Stimulated activated naive B cell treated with anti-CD40 and anti-IgM and Interleukin-4, amounts not matched to agents 10 μg/mL and 1 μg/mL and 100 μg/mL, for 72 hours (primary cell): ENCODE results near the gene MAML2.

Experiments used
- ATAC-seq, 2 donors: fragments of 150-1000 bp; cut with Tn5 transposase; replicated peaks; 2 replicates each; pipeline ENCODE4 v1.10.0; 2021; ENCODE audit warnings: moderate library complexity in 1 of 2
- DNase-seq: peaks from one replicate; pipeline ENCODE4 v3.0.0; 2021
- H3K27ac Mint-ChIP-seq: one replicate; pipeline ENCODE4 v1.8.0; 2022; ENCODE audit warnings: mild to moderate bottlenecking, mixed read lengths
- H3K27me3 Mint-ChIP-seq, 2 donors: one replicate each; pipeline ENCODE4 v1.8.0; 2022; ENCODE audit warnings: mixed read lengths in 2 of 2
- H3K36me3 Mint-ChIP-seq, 2 donors: one replicate each; pipeline ENCODE4 v1.8.0; 2022; ENCODE audit warnings: mixed read lengths in 2 of 2, mild to moderate bottlenecking in 1 of 2
- H3K4me1 Mint-ChIP-seq, 2 donors: one replicate each; pipeline ENCODE4 v1.8.0; 2022; ENCODE audit warnings: mixed read lengths in 2 of 2, mild to moderate bottlenecking in 1 of 2
- H3K4me3 Mint-ChIP-seq, 2 donors: one replicate each; pipeline ENCODE4 v1.8.0; 2022; ENCODE audit warnings: mild to moderate bottlenecking in 2 of 2, mixed read lengths in 2 of 2, moderate library complexity in 1 of 2
- H3K9me3 Mint-ChIP-seq, 2 donors: one replicate each; pipeline ENCODE4 v1.8.0; 2022; ENCODE audit warnings: mixed read lengths in 2 of 2, mild to moderate bottlenecking in 1 of 2

MAML2 gene

DNA sequence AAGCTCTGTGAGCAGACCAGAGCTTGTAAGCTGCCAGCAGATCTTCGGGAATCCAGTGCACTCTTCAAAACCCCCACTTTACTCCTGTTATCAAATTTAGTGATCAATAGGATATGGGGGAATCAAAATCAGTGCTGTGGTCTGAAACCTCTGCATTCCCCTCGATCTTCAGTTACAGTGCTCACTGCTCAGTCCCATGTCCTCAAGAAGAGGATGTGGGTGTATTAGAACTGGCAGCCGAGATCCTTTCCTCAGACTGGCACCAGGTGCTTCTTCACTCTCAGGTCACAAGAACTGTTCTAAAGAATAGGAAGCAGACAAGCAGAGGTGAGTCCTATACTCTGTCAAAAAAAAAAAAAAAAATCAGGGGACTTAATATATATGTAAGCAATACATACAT, 15.3 kb upstream of the MAML2 start:
- Mint-ChIP-seq H3K27ac (no peak overlapping the region), H3K4me1 (peaks cover 0 to 8% of the 10 kb centered on the region in 2 donors), H3K4me3 (no peak overlapping the region), H3K36me3 (peaks cover 28 to 50% of the 10 kb centered on the region in 2 donors), H3K9me3 (no peaks in the 10 kb centered on the region), H3K27me3 (no peaks in the 10 kb centered on the region)
- no peak for ATAC-seq
- DNase-seq: no peak

DNA sequence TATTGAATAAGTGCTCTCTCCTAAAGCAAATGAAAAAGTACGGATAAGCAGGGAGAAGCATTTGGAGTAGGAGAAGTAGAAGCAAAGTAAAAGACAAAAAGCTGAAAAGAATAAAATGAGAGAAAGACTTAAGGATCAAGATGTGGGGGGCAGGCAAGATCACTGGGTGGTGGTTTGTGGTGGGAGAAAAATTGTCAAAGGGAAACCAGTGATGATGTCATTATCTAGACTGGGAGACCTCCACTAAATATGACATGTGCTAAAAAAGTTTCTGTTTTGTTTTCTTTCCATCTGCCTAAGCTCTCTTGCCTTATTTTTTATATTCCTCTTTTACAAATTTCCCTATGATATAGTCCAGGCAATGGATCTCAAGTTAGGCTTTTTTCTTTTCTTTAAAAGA, 14.8 kb upstream of the MAML2 start:
- Mint-ChIP-seq H3K4me3 (no peak overlapping the region), H3K4me1 (peaks cover 0 to 8% of the 10 kb centered on the region in 2 donors), H3K36me3 (peaks cover 28 to 48% of the 10 kb centered on the region in 2 donors), H3K27ac (no peak overlapping the region), H3K9me3 (no peaks in the 10 kb centered on the region), H3K27me3 (no peaks in the 10 kb centered on the region)
- no peak for DNase-seq
- no peak for ATAC-seq

DNA sequence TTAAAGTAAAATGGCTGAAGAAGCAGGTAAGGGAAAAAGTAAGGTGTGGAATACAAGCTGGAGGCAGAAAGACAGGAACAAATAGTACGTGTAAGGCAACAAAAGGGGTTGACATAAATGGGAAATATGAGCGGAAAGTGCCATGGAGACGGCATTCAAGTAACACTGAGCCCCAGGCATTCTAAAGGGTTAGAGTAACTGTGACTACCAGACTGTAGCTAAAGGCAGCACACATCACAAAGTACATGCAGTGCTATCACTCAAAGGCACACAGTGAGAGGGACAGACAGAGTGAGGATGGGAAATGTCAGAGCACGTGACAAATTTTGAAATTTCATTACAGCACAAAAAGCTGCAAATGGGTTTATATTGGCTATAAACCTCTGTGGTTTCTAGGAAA, 13.9 kb upstream of the MAML2 start:
- Mint-ChIP-seq H3K9me3 (no peaks in the 10 kb centered on the region), H3K36me3 (peaks cover 28 to 49% of the 10 kb centered on the region in 2 donors)
- no peak for DNase-seq

DNA sequence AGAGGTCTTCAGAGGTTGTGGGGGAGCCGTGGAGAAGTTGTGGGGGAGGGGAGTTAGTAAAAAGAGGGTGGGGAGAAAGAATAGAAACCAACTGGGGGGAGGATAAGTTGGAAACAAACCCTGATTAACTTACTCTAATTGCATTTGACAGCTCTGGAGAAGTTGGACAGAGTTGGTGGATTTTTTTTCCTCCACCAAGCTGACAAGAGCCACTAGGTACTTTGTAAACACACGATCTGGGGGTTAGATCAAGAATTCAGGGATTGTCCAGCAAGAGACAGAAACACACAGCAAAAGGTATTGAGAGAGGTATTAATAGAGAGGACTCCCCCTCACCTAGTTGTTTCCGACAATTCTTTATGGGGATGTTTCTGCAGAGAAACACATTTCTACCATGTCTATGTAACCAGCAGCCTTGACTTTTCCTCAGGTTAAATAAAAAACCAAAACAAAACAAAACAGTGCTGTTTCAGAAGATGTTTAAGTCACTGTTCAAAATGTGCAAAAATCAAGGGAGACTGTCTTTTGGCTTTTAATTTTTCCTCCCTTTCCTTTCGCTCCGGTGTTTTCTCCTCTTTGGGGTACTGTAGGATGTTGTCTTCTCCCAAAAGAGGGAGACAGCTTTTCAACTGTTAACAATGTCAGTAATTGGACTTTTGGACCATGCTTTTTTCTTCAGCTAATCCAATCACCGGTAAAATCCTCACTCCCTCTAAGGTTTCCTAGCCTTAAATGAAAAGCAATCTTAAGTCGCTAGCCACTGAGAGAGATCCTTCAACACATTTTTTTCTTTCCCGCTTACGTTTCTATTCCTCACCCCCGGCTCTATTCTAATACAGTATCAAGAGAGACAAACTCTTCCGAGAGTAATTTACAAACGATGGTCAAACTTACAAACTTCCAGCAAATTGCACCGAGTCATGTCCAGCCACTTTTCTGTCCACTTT, 708 bp downstream of the MAML2 start:
- Mint-ChIP-seq H3K4me3 (peak overlapping the region; percentile 98 to 99), H3K27ac (peak overlapping the region; percentile 96), H3K36me3 (peaks cover 1 to 3% of the 10 kb centered on the region in 2 donors), H3K4me1 (peaks cover 44 to 54% of the 10 kb centered on the region in 2 donors), H3K9me3 (no peaks in the 10 kb centered on the region), H3K27me3 (no peaks in the 10 kb centered on the region)
- DNase-seq (no peak), ATAC-seq (no peak)

More for the DNA sequence above, 13.9 kb upstream of the MAML2 start:
- Mint-ChIP-seq H3K4me1 (peaks cover 0 to 8% of the 10 kb centered on the region in 2 donors), H3K27me3 (no peaks in the 10 kb centered on the region), H3K4me3 (no peak overlapping the region), H3K27ac (no peak overlapping the region)
- ATAC-seq: no peak

DNA sequence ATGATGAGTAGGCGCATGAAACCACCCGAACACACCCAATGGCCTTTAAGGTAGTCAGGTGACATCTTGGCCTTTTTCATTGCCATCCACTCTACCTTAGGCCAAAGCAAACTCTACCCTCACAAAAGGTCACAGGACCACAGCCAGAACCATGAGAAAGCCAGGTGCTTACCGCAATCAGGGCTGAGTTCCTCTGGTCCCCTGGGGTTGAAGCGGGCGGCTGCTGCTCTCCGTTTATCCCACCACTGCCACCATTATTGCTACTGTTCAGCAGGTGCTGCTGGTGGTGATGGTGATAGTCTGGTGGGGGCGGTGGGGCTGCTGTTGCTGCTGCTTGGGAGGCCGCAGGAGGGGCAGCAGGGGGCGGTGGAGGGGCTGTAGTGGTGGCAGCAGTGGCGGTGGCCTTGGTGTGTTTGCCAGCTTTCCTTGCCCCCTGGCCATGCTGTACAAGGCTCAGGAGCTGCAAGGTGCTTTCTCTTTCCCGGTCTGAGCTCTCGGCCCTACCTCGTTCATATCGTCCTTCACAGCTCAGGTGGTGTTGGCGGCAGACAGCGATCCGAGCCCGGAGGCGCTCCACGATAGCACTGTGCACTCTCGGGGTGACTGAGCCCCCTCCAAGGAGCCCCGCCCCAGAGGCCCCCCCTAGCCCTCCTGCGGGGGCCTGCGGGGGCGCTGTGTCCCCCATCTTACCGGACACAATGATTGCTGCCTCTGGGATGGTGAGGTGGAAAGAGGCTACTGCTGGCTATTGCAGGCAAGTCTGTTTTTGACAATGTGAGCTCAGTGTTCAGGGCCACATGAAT, 1.6 kb downstream of the MAML2 start:
- Mint-ChIP-seq H3K27me3 (no peaks in the 10 kb centered on the region), H3K9me3 (no peaks in the 10 kb centered on the region), H3K27ac (peak overlapping the region; percentile 96), H3K4me3 (peak overlapping the region; percentile 98 to 99), H3K36me3 (peaks cover 1 to 3% of the 10 kb centered on the region in 2 donors), H3K4me1 (peaks cover 46 to 58% of the 10 kb centered on the region in 2 donors)
- DNase-seq (peak; percentile 64), ATAC-seq (peak; percentile 36 to 63)

DNA sequence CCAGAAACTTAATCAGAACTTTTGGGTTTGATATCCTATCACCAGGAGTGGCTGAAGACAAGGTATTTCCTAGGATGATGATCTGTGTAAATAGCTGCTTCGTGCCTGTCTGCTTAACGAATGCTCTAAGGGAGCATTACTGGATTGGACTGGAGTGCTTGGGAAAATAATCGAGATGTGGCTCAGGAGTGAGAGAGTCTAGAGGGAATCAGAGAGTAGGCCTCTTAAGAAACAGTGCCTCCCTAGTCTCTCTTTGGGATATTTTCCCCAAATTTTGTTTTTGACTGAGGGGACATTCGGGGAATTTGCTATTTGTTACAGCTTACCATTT, 2.5 kb downstream of the MAML2 start:
- H3K27ac Mint-ChIP-seq: peak overlapping the region; percentile 96
- H3K9me3 Mint-ChIP-seq: no peaks in the 10 kb centered on the region
- H3K36me3 Mint-ChIP-seq: peaks cover 1 to 6% of the 10 kb centered on the region in 2 donors
- peak overlapping the region; percentile 98 to 99 for H3K4me3 Mint-ChIP-seq
- H3K27me3 Mint-ChIP-seq: no peaks in the 10 kb centered on the region
- ATAC-seq (no peak), DNase-seq (no peak)
- peaks cover 51 to 67% of the 10 kb centered on the region in 2 donors for H3K4me1 Mint-ChIP-seq

DNA sequence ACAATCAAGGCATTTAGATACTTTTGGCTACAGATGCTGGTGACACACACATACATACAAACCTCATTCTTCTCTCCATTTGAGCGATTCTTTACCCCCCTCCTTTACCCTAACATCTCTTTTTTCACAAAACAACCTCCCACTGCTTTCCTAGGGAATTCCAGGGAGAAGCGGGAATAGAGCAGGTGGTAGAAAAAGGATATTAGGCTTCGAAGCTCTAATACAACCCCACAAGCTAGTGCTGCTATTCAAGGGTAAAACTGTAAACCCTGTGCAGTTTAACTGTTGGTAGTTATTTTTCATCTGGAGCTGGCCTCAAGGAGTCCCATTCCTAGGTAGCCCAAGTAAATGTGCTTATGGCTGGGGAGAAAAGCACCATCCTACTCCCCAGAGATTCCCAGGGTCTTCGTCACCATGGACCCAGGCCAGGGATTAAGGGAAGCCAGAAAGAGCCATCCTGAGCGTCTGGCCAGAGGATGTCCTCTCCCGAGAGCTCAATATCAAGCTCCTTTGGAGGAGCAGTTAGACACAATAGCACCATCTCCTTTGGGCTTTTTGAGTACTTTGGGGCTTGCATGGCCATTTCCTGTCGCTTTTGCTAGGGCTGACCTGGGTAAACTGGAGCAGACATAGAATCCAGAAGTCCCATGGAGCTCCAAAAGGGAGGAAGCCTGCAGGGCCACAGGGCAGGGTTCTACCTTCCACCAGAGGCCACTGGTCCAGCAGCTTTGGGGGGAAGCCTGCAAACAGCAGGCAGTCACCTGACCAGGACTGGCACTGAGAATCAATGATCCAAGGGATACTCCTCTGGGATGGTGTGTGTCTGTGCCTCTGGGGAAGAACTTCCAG, 3.1 kb downstream of the MAML2 start:
- no peaks in the 10 kb centered on the region for H3K9me3 Mint-ChIP-seq
- ATAC-seq (no peak), DNase-seq (no peak)
- H3K4me3 Mint-ChIP-seq: peak overlapping the region; percentile 98 to 99
- H3K27me3 Mint-ChIP-seq: no peaks in the 10 kb centered on the region
- peaks cover 1 to 8% of the 10 kb centered on the region in 2 donors for H3K36me3 Mint-ChIP-seq
- peaks cover 53 to 73% of the 10 kb centered on the region in 2 donors for H3K4me1 Mint-ChIP-seq
- H3K27ac Mint-ChIP-seq: peak overlapping the region; percentile 96

DNA sequence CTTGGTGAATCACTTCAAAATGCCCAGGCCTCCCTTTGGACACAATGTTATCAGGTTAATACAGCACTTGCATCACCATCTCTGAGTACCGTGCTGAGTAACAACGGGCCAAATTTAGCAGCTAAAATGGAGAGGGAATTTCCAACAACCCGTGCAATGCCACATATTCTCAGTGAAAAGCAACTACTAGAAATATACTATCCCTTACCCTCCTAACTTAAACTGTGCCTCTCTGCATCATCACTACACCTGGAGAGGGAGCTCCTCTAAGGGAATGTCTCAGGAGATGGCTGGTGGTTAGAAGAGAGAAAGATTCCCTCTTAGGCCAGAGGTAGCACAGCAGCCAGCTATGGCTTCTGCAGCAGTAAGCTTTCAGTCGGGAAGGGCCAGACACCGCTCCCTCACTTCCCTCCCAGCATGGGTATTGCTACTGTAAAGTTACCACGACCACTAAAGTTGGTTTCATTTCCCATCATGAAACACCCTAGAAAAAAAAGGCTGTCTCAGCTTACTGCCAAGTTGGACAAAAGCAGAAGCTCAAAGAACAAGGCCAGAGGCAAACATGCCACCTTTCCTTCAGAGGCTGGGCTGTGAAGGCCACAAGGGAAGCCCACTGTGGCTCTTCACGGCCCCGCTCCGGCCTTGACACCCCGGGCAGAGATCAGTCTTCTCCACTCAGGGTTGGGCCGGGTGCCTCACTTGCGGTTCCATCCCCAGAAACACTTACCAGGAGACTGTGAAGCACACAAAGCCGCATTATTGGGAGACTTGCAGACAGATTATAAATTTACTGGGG, 3.9 kb downstream of the MAML2 start:
- Mint-ChIP-seq H3K4me3 (peak overlapping the region; percentile 84 to 98), H3K9me3 (no peaks in the 10 kb centered on the region)
- peak; percentile 44 to 54 for ATAC-seq

DNA sequence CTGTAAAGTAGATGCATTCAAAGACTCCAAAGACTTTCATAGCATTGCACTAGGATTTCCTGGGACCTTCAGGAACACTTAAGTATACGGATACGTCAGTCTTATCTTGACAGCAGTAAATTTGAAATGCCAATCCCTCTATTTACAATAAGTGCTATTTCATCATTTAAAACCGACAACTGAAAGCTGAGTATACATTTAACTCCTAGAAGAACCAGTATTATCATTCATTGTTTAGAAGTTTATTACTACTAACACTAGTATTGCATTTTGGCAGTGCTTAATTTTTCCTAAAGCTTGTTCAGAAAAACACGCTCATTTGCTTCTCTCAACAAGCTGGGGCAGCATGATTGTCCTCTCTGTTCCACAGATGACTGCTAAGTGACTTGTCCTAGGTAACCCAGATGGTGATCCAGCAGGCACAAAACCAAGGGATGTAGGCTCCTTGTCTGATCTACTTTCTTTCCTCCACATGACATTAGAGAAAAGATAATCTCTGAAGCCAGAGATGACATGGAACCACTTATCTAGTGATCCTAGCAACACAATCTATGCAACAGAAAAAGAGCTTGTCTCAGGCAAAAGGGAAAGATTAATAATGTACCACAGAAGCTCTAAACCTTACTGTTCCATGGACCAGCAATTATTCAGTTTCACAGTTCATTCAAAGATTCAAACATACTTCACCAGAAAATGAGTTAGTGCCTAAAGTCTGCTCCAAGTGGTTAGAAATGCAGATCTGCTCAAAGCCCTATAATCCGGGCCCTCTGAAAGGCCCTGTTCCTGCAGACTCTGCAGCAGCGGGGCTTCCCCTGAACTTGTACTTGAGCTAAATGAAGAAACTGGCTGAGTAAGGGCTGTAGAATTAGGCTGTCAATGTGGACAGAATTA, 5.2 kb downstream of the MAML2 start:
- H3K9me3 Mint-ChIP-seq: no peaks in the 10 kb centered on the region
- no peaks in the 10 kb centered on the region for H3K27me3 Mint-ChIP-seq
- H3K27ac Mint-ChIP-seq: peak overlapping the region; percentile 70
- DNase-seq (peak; percentile 46), ATAC-seq (peak; percentile 55 to 56)
- H3K36me3 Mint-ChIP-seq: peaks cover 1 to 8% of the 10 kb centered on the region in 2 donors
- H3K4me1 Mint-ChIP-seq: peaks cover 56 to 78% of the 10 kb centered on the region in 2 donors
- H3K4me3 Mint-ChIP-seq: peak overlapping the region; percentile 84 to 98

More for the DNA sequence above, 3.9 kb downstream of the MAML2 start:
- DNase-seq: peak; percentile 62
- Mint-ChIP-seq H3K27ac (peak overlapping the region; percentile 96), H3K27me3 (no peaks in the 10 kb centered on the region), H3K36me3 (peaks cover 1 to 8% of the 10 kb centered on the region in 2 donors), H3K4me1 (peaks cover 57 to 79% of the 10 kb centered on the region in 2 donors)

DNA sequence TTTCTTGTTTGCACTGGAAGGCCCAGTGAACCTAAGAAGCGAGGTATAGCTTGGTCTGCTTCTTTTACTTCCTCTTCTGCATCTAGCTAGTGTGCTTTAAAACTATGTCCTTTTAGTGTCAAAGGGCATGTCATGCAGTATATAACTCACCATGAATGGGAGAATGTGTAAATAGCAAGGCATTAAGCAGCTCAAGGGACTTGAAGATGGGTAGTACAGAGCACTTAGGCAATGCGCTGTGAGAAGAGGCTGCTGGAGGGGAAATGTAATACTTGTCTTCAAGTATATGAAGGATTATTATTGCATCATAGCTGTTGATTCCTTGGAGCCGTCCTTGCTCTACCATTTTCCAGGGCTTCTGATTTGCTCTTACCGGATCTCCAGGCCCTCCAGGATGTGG, 7.6 kb downstream of the MAML2 start:
- H3K9me3 Mint-ChIP-seq: no peaks in the 10 kb centered on the region
- H3K4me3 Mint-ChIP-seq: no peak overlapping the region
- DNase-seq: no peak
- peak; percentile 18 to 41 for ATAC-seq
- peak overlapping the region; percentile 32 for H3K27ac Mint-ChIP-seq
- peaks cover 4 to 14% of the 10 kb centered on the region in 2 donors for H3K36me3 Mint-ChIP-seq
- H3K4me1 Mint-ChIP-seq: peaks cover 58 to 76% of the 10 kb centered on the region in 2 donors
- H3K27me3 Mint-ChIP-seq: no peaks in the 10 kb centered on the region

DNA sequence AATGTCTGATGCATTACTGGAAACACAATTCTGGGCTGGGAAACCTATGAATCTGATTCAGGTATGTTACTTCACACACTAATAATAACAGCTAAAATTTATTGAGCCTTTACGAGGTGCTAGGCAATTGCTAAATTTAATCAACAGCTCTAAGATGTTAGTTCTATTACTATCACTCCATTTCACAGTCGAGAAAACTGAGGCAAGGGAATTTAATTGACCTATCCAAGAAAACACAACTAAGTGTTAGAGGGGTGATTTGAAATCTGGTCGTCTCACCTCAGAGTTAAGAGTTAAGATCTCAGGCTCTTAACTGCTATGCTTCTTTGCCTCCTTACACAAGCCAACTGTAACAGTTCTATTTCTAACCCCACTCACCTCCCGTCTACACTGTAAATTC, 8.8 kb downstream of the MAML2 start:
- ATAC-seq (no peak), DNase-seq (no peak)
- Mint-ChIP-seq H3K27me3 (no peaks in the 10 kb centered on the region), H3K4me1 (peaks cover 55 to 76% of the 10 kb centered on the region in 2 donors), H3K27ac (no peak overlapping the region), H3K9me3 (peaks cover 0 to 1% of the 10 kb centered on the region in 2 donors), H3K36me3 (peaks cover 5 to 20% of the 10 kb centered on the region in 2 donors), H3K4me3 (no peak overlapping the region)

DNA sequence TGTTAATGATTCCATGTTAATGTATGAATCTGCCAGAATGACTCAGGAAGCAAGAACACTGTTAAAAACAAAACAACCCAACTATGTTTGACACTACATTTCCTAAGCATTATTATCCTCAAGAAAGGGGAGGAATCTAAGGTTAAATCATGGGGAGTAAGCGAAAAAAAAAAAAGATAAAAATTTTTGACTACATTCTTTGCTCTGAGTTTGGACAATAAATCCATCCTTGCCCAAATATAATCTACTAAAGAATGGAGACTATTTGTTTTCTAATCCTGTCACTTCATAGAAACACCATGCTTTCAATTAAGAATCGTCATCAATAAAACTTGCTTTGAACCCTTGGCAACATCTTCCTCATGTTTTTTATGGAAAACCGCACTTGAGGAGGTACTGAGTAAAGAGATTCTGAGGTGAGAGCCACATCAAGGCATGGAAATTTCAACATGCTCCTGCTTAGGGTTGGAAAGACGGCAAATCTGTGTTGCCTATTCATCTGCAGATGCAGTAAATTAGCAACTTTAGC, 9.7 kb downstream of the MAML2 start:
- Mint-ChIP-seq H3K27me3 (no peaks in the 10 kb centered on the region), H3K36me3 (peaks cover 9 to 22% of the 10 kb centered on the region in 2 donors), H3K27ac (no peak overlapping the region), H3K4me3 (no peak overlapping the region), H3K9me3 (peaks cover 0 to 1% of the 10 kb centered on the region in 2 donors), H3K4me1 (peaks cover 47 to 70% of the 10 kb centered on the region in 2 donors)
- DNase-seq (no peak), ATAC-seq (no peak)
